PC-3 (cell line): ENCODE measurements around the gene LAD1. TPM values are rescaled to one million over a fixed set of nuclear protein-coding genes. Genes with fewer than 3 reads are reported as not detected.

ENCODE experiments used
- ATAC-seq: fragments of 200-7000 bp; cut with Tn5 transposase; 2 replicates; pipeline ENCODE4 v1.9.1; 2020; ENCODE audit warnings: mild to moderate bottlenecking, moderate library complexity
- BruUV-seq: library from RNA; stranded (reverse); fragments of 400-500 nt; replicated peaks from 2 replicates; lab custom pipeline; 2021; lab: Mats Ljungman, UMichigan
- CTCF ChIA-PET: fragments of 300-600 bp; sonication (Branson Sonifier 250); formaldehyde crosslinking; loops from one replicate; lab custom pipeline; 2022; ENCODE audit warnings: antibody characterized with exemption; lab: Charles Lee
- POLR2A ChIA-PET: fragments of 300-600 bp; sonication (Branson Sonifier 250); formaldehyde crosslinking; loops from one replicate; lab custom pipeline; 2022; ENCODE audit warnings: antibody characterized with exemption; ENCODE audit not compliant: unreplicated experiment; lab: Charles Lee
- DNase-seq: peaks from one replicate; pipeline ENCODE4 v3.0.0-alpha.2; 2015
- H2AFZ ChIP-seq: fragments of 300-600 bp; sonication (generic); 2 replicates; pipeline ENCODE4 v1.6.0; 2016; ENCODE audit warnings: antibody characterized with exemption, low read length
- H3F3A ChIP-seq: fragments of 300-600 bp; sonication (generic); one replicate; pipeline ENCODE4 v1.6.0; 2017; ENCODE audit warnings: antibody characterized with exemption, low read length, control low read depth, mild to moderate bottlenecking; ENCODE audit not compliant: unreplicated experiment
- H3K27ac ChIP-seq: fragments of 300-600 bp; sonication (generic); 2 replicates; pipeline ENCODE4 v1.5.1; 2016; ENCODE audit warnings: mild to moderate bottlenecking, low read length
- H3K27me3 ChIP-seq: fragments of 300-600 bp; sonication (generic); 2 replicates; pipeline ENCODE4 v1.6.1; 2016; ENCODE audit warnings: low read length, mixed read lengths
- H3K36me3 ChIP-seq: fragments of 300-600 bp; sonication (generic); 2 replicates; pipeline ENCODE4 v1.6.1; 2016; ENCODE audit warnings: low read depth, mixed run types, low read length, mixed read lengths
- H3K4me1 ChIP-seq: fragments of 300-600 bp; sonication (generic); 2 replicates; pipeline ENCODE4 v1.5.1; 2016; ENCODE audit warnings: low read length; ENCODE audit not compliant: insufficient read depth
- H3K4me2 ChIP-seq: fragments of 300-600 bp; sonication (generic); 2 replicates; pipeline ENCODE4 v1.6.0; 2016; ENCODE audit warnings: low read length
- H3K4me3 ChIP-seq: fragments of 300-600 bp; sonication (generic); 2 replicates; pipeline ENCODE4 v1.5.1; 2016; ENCODE audit warnings: mild to moderate bottlenecking, low read length, mixed read lengths
- H3K79me2 ChIP-seq: fragments of 300-600 bp; sonication (generic); 2 replicates; pipeline ENCODE4 v1.6.1; 2017; ENCODE audit warnings: low read length, mixed read lengths
- H3K9ac ChIP-seq: fragments of 300-600 bp; sonication (generic); 2 replicates; pipeline ENCODE4 v1.6.0; 2016; ENCODE audit warnings: mild to moderate bottlenecking, low read length
- H3K9me2 ChIP-seq: fragments of 300-600 bp; sonication (generic); replicated peaks from 2 replicates; pipeline ENCODE4 v1.6.1; 2016; ENCODE audit warnings: mixed run types, low read length, mixed read lengths
- H3K9me3 ChIP-seq: fragments of 300-600 bp; sonication (generic); 2 replicates; pipeline ENCODE4 v1.6.1; 2016; ENCODE audit warnings: low read length, mixed read lengths
- H4K20me1 ChIP-seq: fragments of 300-600 bp; sonication (generic); 2 replicates; pipeline ENCODE4 v1.6.1; 2016; ENCODE audit warnings: low read length, mixed read lengths
- EZH2 ChIP-seq: fragments of 300-600 bp; sonication (generic); IDR thresholded peaks from one replicate; pipeline ENCODE4 v1.6.1; 2017; ENCODE audit warnings: antibody characterized with exemption, mild to moderate bottlenecking, low read length; ENCODE audit not compliant: unreplicated experiment
- EZH2phosphoT487 ChIP-seq: fragments of 300-600 bp; sonication (generic); IDR thresholded peaks from 2 replicates; pipeline ENCODE4 v1.6.1; 2018; ENCODE audit warnings: mild to moderate bottlenecking, antibody characterized with exemption, low read length, borderline replicate concordance
- intact Hi-C: fragments of 100-400 bp; cut with micrococcal nuclease; formaldehyde crosslinking; loops from 2 replicates; pipeline ENCODE4 v1.9.0; 2023
- total RNA-seq: library from RNA; depleted of rRNA; stranded (reverse); fragments of >200 nt; gene quantifications from 2 replicates; pipeline ENCODE4 v1.2.3, GENCODE V29; 2014
- TF ChIP-seq, protein P1 (sequence below): fragments of 300-600 bp; sonication (generic); conservative IDR thresholded peaks from 2 replicates; pipeline ENCODE4 v1.5.1; 2017; ENCODE audit warnings: antibody characterized with exemption, low read depth, mild to moderate bottlenecking, low read length

The LAD1 gene
- total RNA-seq, 1 experiment from 2014 or later, result 310 TPM

GRCh38 chr1:201391225-201391624, 7.9 kb downstream of the LAD1 start:
- H3K9me2 ChIP-seq, result no peaks in the 10 kb centered on the region
- ChIA-PET CTCF (no interaction called here), POLR2A (no interaction called here)
- no peak for ATAC-seq
- H3K4me1 ChIP-seq, result peaks cover 13% of the 10 kb centered on the region
- H3K27ac ChIP-seq, result no peak overlapping the region
- H3K36me3 ChIP-seq, result peaks cover 38% of the 10 kb centered on the region
- intact Hi-C loops, result no loop called here
- no peak overlapping the region for H3K4me2 ChIP-seq
- no peak overlapping the region for H3K9ac ChIP-seq
- no peak overlapping the region for H3K4me3 ChIP-seq
- TF ChIP-seq EZH2, result no peak
- H2AFZ ChIP-seq, result no peak overlapping the region
- peaks cover 44% of the 10 kb centered on the region for H4K20me1 ChIP-seq
- no TSS peak for BruUV-seq
- no peaks in the 10 kb centered on the region for H3K9me3 ChIP-seq
- no peaks in the 10 kb centered on the region for H3F3A ChIP-seq
- H3K27me3 ChIP-seq, result no peaks in the 10 kb centered on the region
- H3K79me2 ChIP-seq, result peaks cover 76% of the 10 kb centered on the region
- no peak for DNase-seq

- Histone ChIP-seq H3K9ac (no peak overlapping the region), H3K27me3 (no peaks in the 10 kb centered on the region), H4K20me1 (peaks cover 28% of the 10 kb centered on the region), H3K9me3 (no peaks in the 10 kb centered on the region), H3K36me3 (peaks cover 46% of the 10 kb centered on the region), H3K4me3 (no peak overlapping the region), H3K9me2 (no peaks in the 10 kb centered on the region), H3K4me1 (peaks cover 19% of the 10 kb centered on the region), H2AFZ (no peak overlapping the region), H3K79me2 (peaks cover 54% of the 10 kb centered on the region), H3K27ac (no peak overlapping the region), H3K4me2 (no peak overlapping the region), H3F3A (peaks cover 9% of the 10 kb centered on the region)
- intact Hi-C loops, result no loop called here
- ChIA-PET POLR2A (no interaction called here), CTCF (interaction anchor here (0.6 kb wide), 1 partner anchor 22 kb away, joined by 4 read pairs; no protein-coding TSS in a partner anchor)
- no peak for ATAC-seq
- BruUV-seq, result no TSS peak
- no peak for DNase-seq
- no peak for TF ChIP-seq EZH2
- TF ChIP-seq, protein P1, sequence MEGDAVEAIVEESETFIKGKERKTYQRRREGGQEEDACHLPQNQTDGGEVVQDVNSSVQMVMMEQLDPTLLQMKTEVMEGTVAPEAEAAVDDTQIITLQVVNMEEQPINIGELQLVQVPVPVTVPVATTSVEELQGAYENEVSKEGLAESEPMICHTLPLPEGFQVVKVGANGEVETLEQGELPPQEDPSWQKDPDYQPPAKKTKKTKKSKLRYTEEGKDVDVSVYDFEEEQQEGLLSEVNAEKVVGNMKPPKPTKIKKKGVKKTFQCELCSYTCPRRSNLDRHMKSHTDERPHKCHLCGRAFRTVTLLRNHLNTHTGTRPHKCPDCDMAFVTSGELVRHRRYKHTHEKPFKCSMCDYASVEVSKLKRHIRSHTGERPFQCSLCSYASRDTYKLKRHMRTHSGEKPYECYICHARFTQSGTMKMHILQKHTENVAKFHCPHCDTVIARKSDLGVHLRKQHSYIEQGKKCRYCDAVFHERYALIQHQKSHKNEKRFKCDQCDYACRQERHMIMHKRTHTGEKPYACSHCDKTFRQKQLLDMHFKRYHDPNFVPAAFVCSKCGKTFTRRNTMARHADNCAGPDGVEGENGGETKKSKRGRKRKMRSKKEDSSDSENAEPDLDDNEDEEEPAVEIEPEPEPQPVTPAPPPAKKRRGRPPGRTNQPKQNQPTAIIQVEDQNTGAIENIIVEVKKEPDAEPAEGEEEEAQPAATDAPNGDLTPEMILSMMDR, result no peak
Measured at GRCh38 chr1:201389051-201389450, 10.1 kb downstream of the LAD1 start.

DNA sequence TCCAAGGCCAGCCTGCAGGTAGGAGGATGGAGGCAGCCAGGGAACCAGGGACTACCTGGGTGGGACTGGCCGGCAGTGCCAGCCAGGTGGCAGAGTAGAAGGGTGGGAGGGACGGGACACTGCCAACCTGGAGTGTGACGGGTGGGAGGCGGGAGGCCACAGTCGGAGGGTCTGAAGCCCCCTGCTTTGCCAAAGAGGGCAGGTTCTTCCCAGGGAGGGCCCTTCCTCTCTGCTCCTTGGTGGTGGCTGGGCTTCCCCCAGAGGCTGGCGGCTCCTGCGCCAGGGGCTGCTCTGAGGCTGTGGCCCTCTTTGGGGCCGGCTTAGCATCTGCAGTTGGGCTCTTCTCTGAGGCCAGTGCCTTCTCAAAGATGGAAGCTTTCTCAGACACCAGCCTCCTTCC, 12.9 kb downstream of the LAD1 start:
- TF ChIP-seq EZH2phosphoT487, result no peak
- TF ChIP-seq, protein P1, result no peak
- no peak for TF ChIP-seq EZH2
- intact Hi-C loops, result no loop called here
- CTCF ChIA-PET, result interaction anchor here (1.0 to 1.7 kb wide), 3 partner anchors 11 to 23 kb away, joined by 4 to 9 read pairs (median 4); no protein-coding TSS in a partner anchor
- H3K27me3 ChIP-seq, result no peaks in the 10 kb centered on the region
- H3K79me2 ChIP-seq, result peaks cover 26% of the 10 kb centered on the region
- no peak overlapping the region for H3K9ac ChIP-seq
- no peak for ATAC-seq
- no peak overlapping the region for H3K4me2 ChIP-seq
- BruUV-seq, result no TSS peak
- no peaks in the 10 kb centered on the region for H3K9me2 ChIP-seq
- H3K27ac ChIP-seq, result no peak overlapping the region
- H3F3A ChIP-seq, result peaks cover 9% of the 10 kb centered on the region
- DNase-seq, result no peak
- POLR2A ChIA-PET, result no interaction called here
- H3K4me3 ChIP-seq, result no peak overlapping the region
- peaks cover 13% of the 10 kb centered on the region for H4K20me1 ChIP-seq
- H2AFZ ChIP-seq, result no peak overlapping the region
- peaks cover 49% of the 10 kb centered on the region for H3K36me3 ChIP-seq
- peaks cover 27% of the 10 kb centered on the region for H3K4me1 ChIP-seq
- H3K9me3 ChIP-seq, result no peaks in the 10 kb centered on the region
